Measurements from ENCODE around the gene OR2T35.

OR2T35 gene

GRCh38 chr1:248625971-248626370 is 19.1 kb downstream of the OR2T35 start:
- no peak for DNase-seq

DNA sequence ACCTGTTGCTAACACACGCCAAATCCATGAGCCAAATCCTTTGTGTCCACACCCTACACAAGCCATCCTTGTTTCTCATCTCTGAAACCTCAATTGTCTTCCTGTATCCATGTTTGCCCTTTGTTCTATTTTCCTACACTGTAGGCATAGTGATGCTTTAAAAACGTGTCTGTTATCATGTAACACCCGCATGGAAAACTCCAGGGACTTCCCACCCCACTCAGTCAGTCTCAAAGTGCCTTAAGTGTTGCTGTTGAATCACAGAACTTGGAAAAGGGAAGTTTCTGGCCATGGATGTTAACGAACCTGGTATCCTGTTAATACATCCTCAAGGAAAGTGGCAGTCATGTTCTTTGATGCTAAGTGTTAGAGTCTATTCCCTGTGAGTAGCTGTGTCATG is 19.9 kb downstream of the OR2T35 start:
- no peak for DNase-seq

GRCh38 chr1:248622570-248623001 is 22.5 kb downstream of the OR2T35 start:
- DNase-seq, result no peak

DNA sequence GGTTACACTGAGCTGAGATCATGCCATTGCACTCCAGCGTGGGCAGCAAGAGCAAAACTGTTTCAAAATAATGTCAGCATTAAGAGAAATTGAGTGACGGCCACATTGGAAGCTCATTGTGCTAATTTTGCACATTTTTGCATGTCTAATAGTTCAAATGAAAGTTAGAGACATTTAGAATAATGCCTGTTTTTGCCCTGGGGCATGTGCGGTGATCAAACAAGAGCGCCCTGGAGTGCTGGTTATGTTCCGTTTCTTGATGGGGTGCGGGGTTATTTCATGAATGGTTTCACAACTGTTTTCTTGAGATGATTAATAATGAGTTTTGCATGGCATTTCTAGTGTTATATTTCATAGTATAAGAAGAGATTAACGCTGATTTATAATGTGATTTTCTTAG is 23.3 kb downstream of the OR2T35 start:
- no peak for DNase-seq

DNA sequence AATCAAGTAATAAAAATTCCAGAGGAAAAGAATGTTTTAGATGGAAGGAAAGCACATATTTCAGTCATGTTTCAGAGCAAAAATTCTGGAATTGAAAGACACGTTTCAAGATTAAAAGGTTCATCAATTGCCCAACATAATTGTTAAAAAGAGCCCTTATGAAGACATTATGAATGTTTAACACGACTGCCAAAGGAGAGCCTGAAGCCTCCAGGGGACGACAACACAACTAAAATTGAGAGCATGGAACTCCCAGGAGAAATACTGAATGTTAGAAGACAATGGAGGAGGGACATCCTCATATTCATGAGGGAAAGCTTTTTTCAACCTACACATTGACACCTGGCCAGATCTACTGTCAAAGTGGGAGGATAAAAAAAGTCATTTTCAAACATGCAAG is 26.2 kb downstream of the OR2T35 start:
- DNase-seq, result peak; percentile 62

- DNase-seq, result no peak
Observed at GRCh38 chr1:248618119-248618518, 27.0 kb downstream of the OR2T35 start.

DNA sequence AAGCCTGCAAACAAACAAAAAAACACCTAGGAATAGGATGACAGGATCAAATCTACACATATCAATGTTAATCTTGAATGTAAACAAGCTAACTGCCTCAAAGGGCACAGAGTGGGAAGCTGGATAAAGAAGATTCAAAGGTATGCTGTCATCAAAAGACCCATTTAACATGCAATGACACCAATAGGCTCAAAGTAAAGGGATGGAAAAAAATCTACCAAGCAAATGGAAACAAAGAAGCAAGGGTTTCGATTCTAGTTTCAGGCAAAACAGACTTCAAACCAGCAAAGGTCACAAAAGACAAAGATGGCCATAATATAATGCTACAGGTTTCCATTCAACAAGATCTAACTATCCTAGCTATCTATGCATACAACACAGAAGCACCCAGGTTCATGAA is 31.3 kb downstream of the OR2T35 start:
- no peak for DNase-seq

GRCh38 chr1:248611883-248612414 is 33.1 kb downstream of the OR2T35 start:
- peak; percentile 10 for DNase-seq

GRCh38 chr1:248610301-248610700 is 34.8 kb downstream of the OR2T35 start:
- DNase-seq, result no peak

DNA sequence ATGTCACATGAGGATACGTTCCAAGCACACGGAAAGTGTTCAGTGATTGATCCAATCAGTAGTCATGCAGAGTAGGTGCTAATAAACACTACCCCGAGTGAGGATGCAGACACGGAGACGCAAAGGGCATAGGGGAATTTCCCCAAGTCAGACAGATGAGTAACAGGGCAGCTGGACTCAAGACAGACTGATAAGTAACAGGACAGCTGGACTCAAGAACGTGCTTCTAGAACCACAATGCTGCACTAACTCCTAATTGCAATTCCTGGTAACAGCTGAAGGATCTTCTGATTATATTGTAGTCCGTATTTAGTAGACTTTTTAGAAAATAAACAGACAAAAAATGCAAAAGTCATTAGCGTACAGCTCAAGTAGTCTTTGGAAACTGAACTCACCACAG is 45.7 kb downstream of the OR2T35 start:
- no peak for DNase-seq

DNA sequence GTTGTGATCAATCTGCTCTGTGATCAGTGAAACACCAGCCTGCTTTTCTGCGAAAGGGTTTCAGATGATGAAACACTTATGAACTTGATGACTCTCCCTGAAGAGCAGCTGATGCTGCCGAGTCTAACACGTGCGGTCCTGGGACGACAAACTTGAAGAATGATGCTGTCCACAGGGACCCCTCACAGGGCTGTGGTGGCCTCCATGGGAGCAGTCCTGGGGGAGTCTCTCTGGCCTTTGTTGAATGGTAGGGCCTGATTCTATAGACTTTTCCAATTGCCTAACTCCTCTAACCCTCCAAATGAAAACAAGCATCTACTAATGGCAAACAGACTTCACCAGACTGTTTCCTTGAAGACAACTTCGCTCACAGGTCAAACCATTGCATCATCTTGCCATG is 47.5 kb downstream of the OR2T35 start, which contains the start of gene OR2T10:
Gene OR2T10, minus strand, starts transcription at position 112 of the 400 bp plus-strand sequence. CDS start 3,932 bp downstream, outside the sequence.
- DNase-seq, result no peak

GRCh38 chr1:248596615-248597014 is 48.5 kb downstream of the OR2T35 start:
- DNase-seq, result no peak

GRCh38 chr1:248593226-248593625 is 51.9 kb downstream of the OR2T35 start:
- DNase-seq, result no peak

- no peak for DNase-seq
Observed at GRCh38 chr1:248592655-248593054, 52.4 kb downstream of the OR2T35 start.

GRCh38 chr1:248590055-248590454 is 55.0 kb downstream of the OR2T35 start:
- no peak for DNase-seq

DNA sequence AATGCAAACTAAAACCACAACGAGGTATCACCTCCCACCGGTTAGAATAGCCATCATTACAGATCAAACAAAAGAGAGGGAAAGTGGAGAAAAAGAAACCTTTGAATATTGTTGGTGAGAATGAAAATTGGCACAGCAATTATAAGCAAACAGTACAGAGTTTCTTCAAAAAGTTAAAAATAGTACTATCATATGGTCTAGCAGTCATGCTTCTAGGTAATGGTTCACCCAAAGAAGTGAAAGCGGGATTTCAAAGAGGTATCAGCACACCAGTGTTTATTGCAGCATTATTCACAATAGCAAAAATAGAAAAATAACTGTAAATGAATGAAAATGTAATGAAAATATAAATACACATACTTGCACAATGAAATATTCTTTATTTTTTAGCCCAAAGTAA is 55.7 kb downstream of the OR2T35 start:
- DNase-seq, result no peak

Data from stimulated activated CD4-positive, alpha-beta T cell treated with anti-CD3 and anti-CD28 coated beads, Interleukin-4, amount 100 ng/mL, for 1 hour (primary cell).